ENCODE measurements around the gene G6PC3.

DNA sequence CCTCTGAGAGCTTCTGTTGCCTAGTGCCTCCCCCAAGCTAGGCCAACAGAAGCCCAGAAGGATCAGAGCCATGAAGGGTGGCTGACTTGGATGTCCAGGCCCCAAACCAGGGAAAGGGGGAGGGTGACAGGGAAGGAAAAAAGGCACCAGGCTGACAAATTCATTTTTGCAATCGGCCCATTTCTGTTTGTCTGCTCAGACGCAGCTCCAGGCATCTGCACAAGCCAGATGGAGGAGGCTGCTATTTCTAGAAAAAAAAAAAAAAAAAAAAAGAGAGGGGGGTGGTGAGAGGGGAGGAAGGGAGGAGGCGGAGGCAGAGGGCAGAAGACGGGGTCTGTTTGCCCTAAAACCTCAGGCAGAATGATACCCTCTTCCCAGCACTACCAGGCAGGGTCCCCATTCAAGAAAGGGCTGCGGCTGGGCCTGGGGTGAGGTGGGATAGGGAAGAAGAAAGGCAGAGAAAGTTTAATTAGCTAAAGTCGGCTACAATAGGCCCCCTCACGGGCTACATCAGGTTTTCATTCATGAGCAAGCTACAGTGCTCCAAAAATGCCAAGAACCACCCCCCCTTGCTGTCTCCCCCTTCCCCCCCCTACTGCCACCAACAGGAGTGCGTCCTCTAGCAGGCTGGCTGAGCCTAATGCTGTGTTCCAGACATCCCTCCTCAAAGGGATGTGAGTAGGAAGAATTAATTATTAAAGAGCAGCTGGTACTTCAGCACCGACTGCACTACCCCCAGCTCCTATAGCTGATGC is 50.5 kb downstream of the G6PC3 start:
- TF ChIP-seq, protein P1, sequence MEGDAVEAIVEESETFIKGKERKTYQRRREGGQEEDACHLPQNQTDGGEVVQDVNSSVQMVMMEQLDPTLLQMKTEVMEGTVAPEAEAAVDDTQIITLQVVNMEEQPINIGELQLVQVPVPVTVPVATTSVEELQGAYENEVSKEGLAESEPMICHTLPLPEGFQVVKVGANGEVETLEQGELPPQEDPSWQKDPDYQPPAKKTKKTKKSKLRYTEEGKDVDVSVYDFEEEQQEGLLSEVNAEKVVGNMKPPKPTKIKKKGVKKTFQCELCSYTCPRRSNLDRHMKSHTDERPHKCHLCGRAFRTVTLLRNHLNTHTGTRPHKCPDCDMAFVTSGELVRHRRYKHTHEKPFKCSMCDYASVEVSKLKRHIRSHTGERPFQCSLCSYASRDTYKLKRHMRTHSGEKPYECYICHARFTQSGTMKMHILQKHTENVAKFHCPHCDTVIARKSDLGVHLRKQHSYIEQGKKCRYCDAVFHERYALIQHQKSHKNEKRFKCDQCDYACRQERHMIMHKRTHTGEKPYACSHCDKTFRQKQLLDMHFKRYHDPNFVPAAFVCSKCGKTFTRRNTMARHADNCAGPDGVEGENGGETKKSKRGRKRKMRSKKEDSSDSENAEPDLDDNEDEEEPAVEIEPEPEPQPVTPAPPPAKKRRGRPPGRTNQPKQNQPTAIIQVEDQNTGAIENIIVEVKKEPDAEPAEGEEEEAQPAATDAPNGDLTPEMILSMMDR (IDR thresholded peaks at IDR 0.05) = no peak
- TF ChIP-seq, protein P2, sequence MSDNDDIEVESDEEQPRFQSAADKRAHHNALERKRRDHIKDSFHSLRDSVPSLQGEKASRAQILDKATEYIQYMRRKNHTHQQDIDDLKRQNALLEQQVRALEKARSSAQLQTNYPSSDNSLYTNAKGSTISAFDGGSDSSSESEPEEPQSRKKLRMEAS (IDR thresholded peaks at IDR 0.05; ENCODE audit: low read depth) = no peak
- TF ChIP-seq YY1 (IDR thresholded peaks at IDR 0.05; ENCODE audit: low read depth) (no peak), REST (IDR thresholded peaks at IDR 0.05; ENCODE audit: low read depth, low read length) (no peak), RXRA (IDR thresholded peaks at IDR 0.05; ENCODE audit: borderline replicate concordance, low read depth) (no peak), USF2 (IDR thresholded peaks at IDR 0.05; ENCODE audit: borderline replicate concordance, low read depth, low read length) (no peak), POLR2AphosphoS5 (IDR thresholded peaks at IDR 0.05; ENCODE audit: low read depth, low read length) (no peak), GABPA (IDR thresholded peaks at IDR 0.05; ENCODE audit: low read depth) (no peak), MXI1 (IDR thresholded peaks at IDR 0.05; ENCODE audit: low read depth, low read length) (no peak), EP300 (IDR thresholded peaks at IDR 0.05; ENCODE audit: borderline replicate concordance in 1 of 2, low read depth in 1 of 2, low read length in 1 of 2) (no peak)
